GM23248 (cell line): Measurements from ENCODE around the gene CENPQ. TPM values are rescaled to one million over a fixed set of nuclear protein-coding genes. Genes with fewer than 3 reads are reported as not detected.

Experiments
- DNase-seq: peaks from one replicate; pipeline ENCODE4 v3.0.0-alpha.2; 2015
- H2AFZ ChIP-seq: fragments of 200-600 bp; sonication (generic); 2 replicates; pipeline ENCODE4 v1.6.1; 2016; ENCODE audit warnings: antibody characterized with exemption
- H3F3A ChIP-seq: fragments of 200-600 bp; sonication (generic); 2 replicates; pipeline ENCODE4 v1.6.1; 2016; ENCODE audit warnings: mild to moderate bottlenecking, antibody characterized with exemption, mixed run types; ENCODE audit not compliant: insufficient read depth
- H3K27ac ChIP-seq: fragments of 200-600 bp; sonication (generic); 2 replicates; pipeline ENCODE4 v1.5.1; 2016; ENCODE audit warnings: mild to moderate bottlenecking
- H3K27me3 ChIP-seq: fragments of 200-600 bp; sonication (generic); replicated peaks from 2 replicates; pipeline ENCODE4 v1.6.1; 2016; ENCODE audit warnings: mild to moderate bottlenecking; ENCODE audit not compliant: insufficient read depth
- H3K36me3 ChIP-seq: fragments of 200-600 bp; sonication (generic); 2 replicates; pipeline ENCODE4 v1.6.1; 2016; ENCODE audit warnings: low read depth, mild to moderate bottlenecking
- H3K4me1 ChIP-seq: fragments of 200-600 bp; sonication (generic); 2 replicates; pipeline ENCODE4 v1.6.1; 2016; ENCODE audit warnings: mild to moderate bottlenecking; ENCODE audit not compliant: insufficient read depth
- H3K4me2 ChIP-seq: fragments of 200-600 bp; sonication (generic); one replicate; pipeline ENCODE4 v1.6.1; 2016; ENCODE audit warnings: mild to moderate bottlenecking; ENCODE audit not compliant: unreplicated experiment
- H3K4me3 ChIP-seq: fragments of 200-600 bp; sonication (generic); 2 replicates; pipeline ENCODE4 v1.5.1; 2016; ENCODE audit warnings: mild to moderate bottlenecking
- H3K79me2 ChIP-seq: fragments of 200-600 bp; sonication (generic); 2 replicates; pipeline ENCODE4 v1.6.1; 2016; ENCODE audit warnings: mild to moderate bottlenecking; ENCODE audit not compliant: insufficient read depth
- H3K9ac ChIP-seq: fragments of 200-600 bp; sonication (generic); 2 replicates; pipeline ENCODE4 v1.6.1; 2016; ENCODE audit warnings: mild to moderate bottlenecking
- H3K9me2 ChIP-seq: fragments of 200-600 bp; sonication (generic); 2 replicates; pipeline ENCODE4 v1.6.1; 2016; ENCODE audit warnings: mixed run types, mild to moderate bottlenecking, moderate library complexity; ENCODE audit not compliant: insufficient read depth
- H3K9me3 ChIP-seq: fragments of 200-600 bp; sonication (generic); one replicate; pipeline ENCODE4 v1.6.1; 2017; ENCODE audit warnings: low read depth
- H4K20me1 ChIP-seq: fragments of 200-600 bp; sonication (generic); 2 replicates; pipeline ENCODE4 v1.6.0; 2016; ENCODE audit not compliant: insufficient read depth
- EZH2 ChIP-seq: fragments of 200-600 bp; sonication (generic); IDR thresholded peaks from 2 replicates; pipeline ENCODE4 v1.6.1; 2018; ENCODE audit warnings: antibody characterized with exemption, mild to moderate bottlenecking; ENCODE audit not compliant: insufficient read depth, poor library complexity, severe bottlenecking
- EZH2phosphoT487 ChIP-seq: fragments of 200-600 bp; sonication (generic); IDR thresholded peaks from 2 replicates; pipeline ENCODE4 v1.6.1; 2018; ENCODE audit warnings: antibody characterized with exemption, moderate library complexity, mild to moderate bottlenecking, low read depth; ENCODE audit not compliant: insufficient read depth
- WGBS, 2 experiments: methylation state at CpG; one replicate each; pipeline ENCODE4 v1.1.6; 2015 to 2017; ENCODE audit warnings: low lambda C conversion rate in 2 of 2, low coverage in 1 of 2; ENCODE audit errors: missing lambda C conversion rate in 2 of 2; 5-methylcytosine and 5-hydroxymethylcytosine counted together
- in situ Hi-C: fragments of 300-500 bp; cut with MboI; formaldehyde crosslinking; loops from 2 replicates; pipeline ENCODE4 v1.15.0; 2020
- polyA plus RNA-seq: library from polyadenylated mRNA; unstranded; fragments of >200 nt; fragmentation: Nextera tagmentation; extraction: Ambion mirVana; gene quantifications from 2 replicates; pipeline ENCODE4 v1.2.1, GENCODE V29; 2016
- total RNA-seq: library from RNA; depleted of rRNA; stranded (reverse); fragments of >200 nt; shearing (Covaris generic); gene quantifications from 2 replicates; pipeline ENCODE4 v1.2.3, GENCODE V29; 2014

The CENPQ gene
- total and polyA plus RNA-seq, 2 experiments from 2014 or later, result 8.9 to 10.8 TPM

- Histone ChIP-seq H2AFZ (no peak overlapping the region), H3K4me3 (no peak overlapping the region), H3F3A (no peaks in the 10 kb centered on the region), H3K27ac (no peak overlapping the region), H3K9ac (no peak overlapping the region), H3K27me3 (no peaks in the 10 kb centered on the region), H4K20me1 (no peaks in the 10 kb centered on the region), H3K9me3 (no peaks in the 10 kb centered on the region), H3K9me2 (no peaks in the 10 kb centered on the region), H3K4me1 (peaks cover 7% of the 10 kb centered on the region), H3K4me2 (no peak overlapping the region), H3K36me3 (peaks cover 18% of the 10 kb centered on the region), H3K79me2 (peaks cover 43% of the 10 kb centered on the region)
- in situ Hi-C loops, result no loop called here
- TF ChIP-seq EZH2, result no peak
- TF ChIP-seq EZH2phosphoT487, result no peak
- peak; percentile 6 for DNase-seq
- WGBS, 2 experiments, result 78 to 80% methylated on average over 4 of the region's 4 CpGs
These were observed 5.4 kb upstream of the CENPQ start for GRCh38 chr6:49457771-49458170.

DNA sequence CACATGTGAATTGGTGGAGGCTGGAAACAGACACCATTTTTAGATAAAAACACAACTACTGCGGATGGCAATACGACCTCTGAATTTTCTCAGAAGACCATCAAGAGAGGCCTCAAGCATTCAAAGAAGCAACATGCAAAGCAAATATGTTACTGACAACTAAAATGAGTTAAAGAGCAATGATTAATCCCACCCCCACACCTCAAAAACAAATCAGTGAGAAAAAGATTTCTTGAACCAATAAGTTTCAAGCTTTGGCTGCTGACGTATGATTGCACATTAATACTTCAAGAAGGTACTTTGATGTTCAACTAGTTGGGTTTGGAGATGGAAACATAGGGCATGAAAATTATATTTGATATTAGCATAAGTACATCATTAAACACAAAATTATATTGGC, 1.1 kb upstream of the CENPQ start:
- peak overlapping the region; percentile 78 for H3K27ac ChIP-seq
- in situ Hi-C loops, result no loop called here
- WGBS, 2 experiments, result 42 to 49% methylated on average over 3 of the region's 3 CpGs

GRCh38 chr6:49462599-49462926, 607 bp upstream of the CENPQ start:
- Histone ChIP-seq H3K4me1 (peaks cover 19% of the 10 kb centered on the region), H3K9me2 (no peaks in the 10 kb centered on the region), H3K4me3 (peak overlapping the region; percentile 99), H3K9me3 (no peaks in the 10 kb centered on the region), H3K36me3 (peaks cover 11% of the 10 kb centered on the region), H3K27me3 (no peaks in the 10 kb centered on the region), H3K9ac (peak overlapping the region; percentile 96), H2AFZ (peak overlapping the region; percentile 100), H3K27ac (peak overlapping the region; percentile 78), H3F3A (no peaks in the 10 kb centered on the region), H4K20me1 (no peaks in the 10 kb centered on the region), H3K4me2 (peak overlapping the region; percentile 96), H3K79me2 (peaks cover 80% of the 10 kb centered on the region)
- peak; percentile 28 for DNase-seq
- in situ Hi-C loops, result no loop called here
- 0 to 3% methylated on average over 7 of the region's 7 CpGs for WGBS, 2 experiments
- TF ChIP-seq EZH2phosphoT487 (no peak), EZH2 (no peak)

More for the DNA sequence above, 1.1 kb upstream of the CENPQ start:
- peak overlapping the region; percentile 99 for H3K4me3 ChIP-seq
- peak; percentile 61 for DNase-seq
- peak overlapping the region; percentile 96 for H3K4me2 ChIP-seq
- H4K20me1 ChIP-seq, result no peaks in the 10 kb centered on the region
- no peaks in the 10 kb centered on the region for H3K9me2 ChIP-seq
- peaks cover 75% of the 10 kb centered on the region for H3K79me2 ChIP-seq
- TF ChIP-seq EZH2phosphoT487, result no peak
- TF ChIP-seq EZH2, result no peak
- peak overlapping the region; percentile 100 for H2AFZ ChIP-seq
- no peaks in the 10 kb centered on the region for H3K9me3 ChIP-seq
- H3K9ac ChIP-seq, result peak overlapping the region; percentile 96
- H3K36me3 ChIP-seq, result peaks cover 15% of the 10 kb centered on the region
- no peaks in the 10 kb centered on the region for H3K27me3 ChIP-seq
- peaks cover 19% of the 10 kb centered on the region for H3K4me1 ChIP-seq
- no peaks in the 10 kb centered on the region for H3F3A ChIP-seq

GRCh38 chr6:49463612-49463967, 420 bp downstream of the CENPQ start:
- H3K27ac ChIP-seq, result peak overlapping the region; percentile 78
- no peaks in the 10 kb centered on the region for H3K27me3 ChIP-seq
- H3K4me3 ChIP-seq, result peak overlapping the region; percentile 99
- H3F3A ChIP-seq, result no peaks in the 10 kb centered on the region
- DNase-seq, result peak; percentile 31
- peaks cover 19% of the 10 kb centered on the region for H3K4me1 ChIP-seq
- H3K79me2 ChIP-seq, result peaks cover 81% of the 10 kb centered on the region
- peak overlapping the region; percentile 100 for H2AFZ ChIP-seq
- peak overlapping the region; percentile 96 for H3K9ac ChIP-seq
- in situ Hi-C loops, result no loop called here
- no peaks in the 10 kb centered on the region for H4K20me1 ChIP-seq
- no peaks in the 10 kb centered on the region for H3K9me3 ChIP-seq
- H3K36me3 ChIP-seq, result peaks cover 3% of the 10 kb centered on the region; the same call in 1 of the 2 replicates
- H3K9me2 ChIP-seq, result no peaks in the 10 kb centered on the region
- peak overlapping the region; percentile 87 for H3K4me2 ChIP-seq
- WGBS, 2 experiments, result 0% methylated on average over 4 of the region's 4 CpGs
- TF ChIP-seq EZH2 (no peak), EZH2phosphoT487 (no peak)

DNA sequence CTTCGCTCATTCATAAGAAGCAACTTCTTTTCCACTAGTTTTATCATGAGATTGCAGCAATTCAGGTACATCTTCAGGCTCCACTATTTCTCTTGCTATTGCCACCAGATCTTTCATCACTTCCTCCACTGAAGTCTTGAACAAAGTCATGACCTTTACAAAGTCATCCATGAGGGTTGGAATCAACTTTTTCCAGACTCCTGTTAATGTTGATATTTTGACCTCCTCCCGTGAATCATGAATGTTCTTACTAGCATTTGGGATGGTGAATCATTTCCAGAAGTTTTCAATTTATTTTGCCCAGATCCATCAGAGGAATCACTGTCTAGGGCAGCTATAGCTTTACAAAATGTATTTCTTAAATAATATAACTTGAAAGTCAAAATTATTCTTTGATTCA, 1.5 kb downstream of the CENPQ start:
- Histone ChIP-seq H3K36me3 (no peaks in the 10 kb centered on the region), H3K27ac (no peak overlapping the region), H3K9me3 (no peaks in the 10 kb centered on the region), H2AFZ (no peak overlapping the region), H3K4me3 (peak overlapping the region; percentile 99), H3F3A (no peaks in the 10 kb centered on the region), H3K4me2 (peak overlapping the region; percentile 87), H3K79me2 (peaks cover 81% of the 10 kb centered on the region), H3K9ac (peak overlapping the region; percentile 96; the same call in 1 of the 2 replicates), H3K27me3 (no peaks in the 10 kb centered on the region), H4K20me1 (no peaks in the 10 kb centered on the region), H3K4me1 (peaks cover 19% of the 10 kb centered on the region), H3K9me2 (no peaks in the 10 kb centered on the region)
- DNase-seq, result peak; percentile 21
- 50 to 56% methylated on average over 2 of the region's 2 CpGs for WGBS, 2 experiments
- TF ChIP-seq EZH2, result no peak
- TF ChIP-seq EZH2phosphoT487, result no peak
- in situ Hi-C loops, result no loop called here
